ENCODE data around the gene GUCA2A.

The GUCA2A gene

DNA sequence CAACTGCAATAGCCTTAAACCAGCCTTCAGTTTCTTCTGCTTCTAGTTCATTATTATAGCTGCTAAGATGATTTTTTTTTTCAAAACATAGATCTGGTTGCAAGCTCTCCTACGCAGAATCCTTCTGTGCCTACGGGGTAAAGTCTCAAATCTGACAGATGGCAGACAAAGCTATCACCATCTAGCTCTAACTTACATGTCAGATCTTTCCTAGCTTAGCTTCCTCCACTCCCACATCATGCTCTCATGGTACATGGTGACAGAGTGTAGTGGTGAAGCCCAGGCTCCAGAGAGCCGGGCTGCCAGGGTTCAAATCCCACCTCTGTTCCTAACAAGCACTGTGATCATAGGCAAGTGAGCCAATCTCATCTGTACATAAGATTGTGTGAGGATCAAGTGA, 35.6 kb downstream of the GUCA2A start:
- DNase-seq = no peak

GRCh38 chr1:42128499-42128898, 36.0 kb downstream of the GUCA2A start:
- no peak for DNase-seq

GRCh38 chr1:42127767-42128166, 36.8 kb downstream of the GUCA2A start:
- DNase-seq = no peak

DNA sequence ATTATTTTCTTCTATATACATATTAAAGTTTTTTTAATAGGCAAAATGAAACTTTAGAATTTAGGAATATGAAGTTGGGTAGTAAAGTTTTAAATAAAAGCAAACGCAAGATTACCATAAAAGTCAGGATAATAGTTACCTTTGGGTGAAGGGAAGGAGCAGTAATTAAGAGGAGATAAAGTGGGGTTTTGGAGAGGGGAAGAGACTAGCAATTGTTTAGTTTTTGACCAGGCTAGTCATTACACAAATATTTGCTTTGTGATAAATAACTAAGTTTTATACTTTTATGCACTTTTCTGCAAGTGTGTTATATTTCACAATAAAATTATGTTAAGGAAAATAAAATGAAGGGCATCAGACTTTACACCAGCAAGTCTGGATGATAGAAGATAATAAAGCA, 39.0 kb downstream of the GUCA2A start:
- DNase-seq = no peak

- no peak for DNase-seq
Observed at GRCh38 chr1:42122408-42122807, 42.1 kb downstream of the GUCA2A start.

DNA sequence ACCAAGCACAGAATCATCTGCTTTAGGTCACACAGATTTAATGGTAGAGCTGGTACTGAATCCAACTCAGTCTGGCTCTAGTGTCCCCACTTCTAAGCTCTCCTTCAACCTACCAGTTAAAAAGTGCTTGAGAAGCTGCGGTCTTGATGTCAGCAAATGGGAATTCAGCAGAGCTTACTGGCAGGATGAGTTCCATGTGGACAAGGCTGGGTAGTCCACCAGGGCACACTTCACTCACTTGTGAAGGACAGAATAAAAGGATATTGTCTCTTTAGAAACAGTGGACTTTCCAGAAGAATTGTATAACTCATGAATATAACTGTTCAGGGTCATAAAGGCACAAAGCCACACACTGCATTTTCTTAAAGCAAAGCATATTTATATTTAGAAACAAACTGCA, 46.4 kb downstream of the GUCA2A start:
- DNase-seq = no peak

- no peak for DNase-seq
Observed at GRCh38 chr1:42117214-42117613, 47.3 kb downstream of the GUCA2A start.

GRCh38 chr1:42114229-42114628, 50.3 kb downstream of the GUCA2A start:
- no peak for DNase-seq
